Femur (tissue), 1 donor: ENCODE measurements around the gene TMED8.
A peak's percentile ranks its signal among the peaks of the same experiment; 100 is the strongest.
"Not testable (repeated sequence)": the region's sequence is repeated elsewhere in the genome, so short reads cannot be mapped to it uniquely, and the experiment has no call there.

Experiments
- DNase-seq: peaks from one replicate; pipeline ENCODE4 v3.0.0-alpha.2; 2017

Gene TMED8, protein sequence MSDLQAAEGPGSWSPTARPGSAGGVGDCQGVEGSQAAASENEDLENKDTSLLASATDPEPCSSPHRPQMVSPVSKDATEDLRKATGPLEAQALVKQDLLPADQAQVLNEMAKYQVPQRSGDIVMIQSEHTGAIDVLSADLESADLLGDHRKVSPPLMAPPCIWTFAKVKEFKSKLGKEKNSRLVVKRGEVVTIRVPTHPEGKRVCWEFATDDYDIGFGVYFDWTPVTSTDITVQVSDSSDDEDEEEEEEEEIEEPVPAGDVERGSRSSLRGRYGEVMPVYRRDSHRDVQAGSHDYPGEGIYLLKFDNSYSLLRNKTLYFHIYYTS

DNA sequence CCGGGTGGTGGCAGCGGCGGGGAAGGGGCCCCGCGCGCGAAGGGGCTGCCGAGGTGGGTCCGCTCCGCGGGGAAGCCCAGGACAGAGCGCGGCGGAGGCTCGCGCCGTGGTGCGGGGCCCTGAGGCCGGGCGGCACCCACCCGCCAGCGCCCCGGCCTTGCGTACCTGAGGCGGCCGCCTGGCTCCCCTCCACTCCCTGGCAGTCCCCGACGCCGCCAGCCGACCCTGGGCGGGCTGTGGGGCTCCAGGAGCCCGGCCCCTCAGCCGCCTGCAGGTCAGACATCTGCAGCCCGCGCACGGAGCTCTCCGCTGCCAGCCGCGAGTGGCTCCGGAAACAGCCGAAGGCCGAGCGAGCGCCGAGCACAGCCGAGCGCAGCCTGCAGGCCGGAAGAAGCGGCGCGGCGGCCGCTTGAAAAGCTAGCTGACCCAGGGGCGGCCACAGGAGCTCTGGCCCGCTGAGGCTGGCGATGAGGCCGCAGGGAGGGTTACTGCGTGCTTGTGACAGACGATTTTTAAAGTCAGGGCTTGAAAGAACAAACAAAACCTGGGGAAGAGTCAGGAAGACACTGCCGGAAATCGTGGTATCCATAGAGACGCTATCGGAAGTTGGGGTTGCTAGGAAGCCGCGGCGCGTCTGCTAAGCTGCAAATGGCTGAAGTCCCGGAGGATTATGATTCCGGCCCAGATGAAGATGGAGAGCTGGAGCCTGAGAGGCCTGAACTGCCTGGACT is at the start of gene TMED8, which contains the start of gene SAMD15:
Gene TMED8 (minus strand): TSS at position 324 of the 731 bp plus-strand sequence. CDS start 41 bp downstream, at position 283.
Gene SAMD15 (plus strand): TSS at position 609 of the 731 bp plus-strand sequence. CDS start 40 bp downstream, at position 649.
- peak; percentile 93 for DNase-seq

DNA sequence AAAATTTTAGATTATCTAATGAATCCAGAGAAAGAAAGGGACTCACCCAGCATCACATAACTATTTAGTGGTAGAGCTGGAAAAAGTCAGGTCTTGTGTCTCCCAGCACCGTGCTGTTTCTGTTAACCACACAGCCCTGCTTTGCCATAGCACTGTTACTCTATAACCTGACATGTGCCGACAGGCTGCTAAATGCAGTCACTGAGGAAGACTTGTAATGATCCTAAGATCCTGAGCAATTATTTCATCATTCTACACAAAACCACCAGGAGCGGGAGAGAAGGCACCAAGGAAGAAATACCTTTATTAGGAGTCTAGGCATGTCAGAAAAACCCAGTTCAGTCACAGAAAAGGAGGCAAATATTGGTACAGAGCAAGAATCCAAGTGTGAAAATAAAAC is 49.5 kb upstream of the TMED8 start:
- no peak for DNase-seq

DNA sequence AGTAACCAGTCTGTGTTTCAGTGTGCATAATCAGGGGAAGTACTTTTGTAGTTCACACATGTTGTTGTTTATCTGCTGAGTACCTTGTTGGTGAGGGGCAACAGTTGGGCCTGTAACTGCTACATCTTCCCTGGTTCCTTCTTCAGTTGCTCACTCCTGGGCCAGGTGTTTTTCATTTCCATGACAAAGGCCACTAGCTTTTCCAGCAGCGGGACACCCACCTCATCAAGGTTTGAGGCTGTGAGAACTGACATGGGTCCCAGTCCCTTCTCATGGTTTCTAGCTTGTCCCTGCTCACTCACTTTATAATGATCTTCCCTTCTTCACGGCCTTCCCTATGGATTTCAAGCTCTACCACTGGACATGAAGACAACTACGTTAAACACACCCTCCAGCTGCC is 48.0 kb upstream of the TMED8 start:
- DNase-seq, result no peak

DNA sequence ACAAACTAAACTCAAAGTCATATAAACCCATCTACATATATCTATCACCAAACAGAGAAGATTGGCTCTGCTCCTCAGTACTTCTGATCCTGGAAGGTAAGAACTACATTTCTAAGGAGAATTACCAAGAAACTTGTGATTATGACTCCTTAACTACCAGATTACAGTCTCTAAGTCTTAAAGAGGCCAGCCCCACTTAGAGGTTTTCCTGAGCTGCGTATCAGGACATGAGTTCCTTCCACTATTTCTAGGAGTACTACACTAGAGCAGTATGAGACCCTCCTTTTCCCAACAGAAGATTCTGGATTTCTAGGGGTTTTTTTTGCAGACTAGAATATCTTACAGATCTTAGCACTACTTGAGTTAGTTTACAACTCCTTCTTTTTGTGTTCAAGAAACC is 46.5 kb upstream of the TMED8 start, which contains the start of gene NOXRED1:
Gene NOXRED1 (minus strand): TSS at position 101 of the 400 bp plus-strand sequence. CDS start 634 bp downstream, outside the sequence.
- DNase-seq, result no peak

DNA sequence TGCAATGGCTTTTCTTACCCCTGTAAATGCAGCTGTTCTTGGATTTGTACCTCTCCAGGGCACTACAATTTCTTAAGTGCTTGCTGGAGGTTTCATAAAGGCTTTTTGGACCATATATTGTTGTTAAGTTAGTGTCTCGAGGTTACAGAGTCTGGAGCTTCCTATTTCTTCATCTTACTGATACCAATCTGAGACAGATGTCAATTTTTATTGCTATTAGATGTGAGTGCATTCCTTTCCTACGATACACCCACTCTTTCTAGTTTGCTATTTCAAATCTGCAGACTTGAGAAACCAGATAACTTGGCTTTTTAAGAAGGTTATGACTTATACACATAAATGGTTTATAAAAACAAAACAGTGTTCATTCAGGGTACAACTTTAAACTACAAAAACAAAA is 44.3 kb upstream of the TMED8 start:
- DNase-seq, result no peak

DNA sequence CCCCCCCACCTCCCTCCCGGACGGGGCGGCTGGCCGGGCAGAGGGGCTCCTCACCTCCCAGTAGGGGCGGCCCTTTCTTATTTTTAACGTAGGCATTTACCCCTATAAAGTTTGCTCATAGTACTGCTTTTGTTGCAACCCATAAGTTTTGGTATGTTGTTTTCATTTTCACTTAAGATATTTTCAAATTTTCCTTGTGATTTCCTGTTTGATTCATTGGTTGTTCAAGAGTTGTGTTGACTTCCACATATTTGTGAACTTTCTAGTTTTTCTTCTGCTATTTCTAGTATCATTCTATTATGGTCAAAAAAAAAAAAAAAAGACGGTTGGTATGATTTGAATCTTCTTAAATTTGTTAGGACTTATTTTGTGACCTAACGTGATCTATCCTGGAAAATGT is 39.9 kb upstream of the TMED8 start:
- DNase-seq, result no peak

DNA sequence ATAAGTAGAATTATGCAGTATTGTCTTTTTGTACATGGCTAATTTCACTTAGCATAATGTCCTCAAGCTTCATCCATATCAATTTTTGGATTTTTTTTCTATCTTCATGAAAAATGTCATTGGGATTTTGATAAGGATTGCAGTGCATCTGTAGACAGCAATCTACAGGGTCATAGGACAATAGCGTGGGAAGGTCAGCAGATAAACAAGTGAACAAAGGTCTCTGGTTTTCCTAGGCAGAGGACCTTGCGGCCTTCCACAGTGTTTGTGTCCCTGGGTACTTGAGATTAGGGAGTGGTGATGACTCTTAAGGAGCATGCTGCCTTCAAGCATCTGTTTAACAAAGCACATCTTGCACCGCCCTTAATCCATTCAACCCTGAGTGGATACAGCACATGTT is 39.2 kb upstream of the TMED8 start:
- not testable (repeated sequence) for DNase-seq

DNA sequence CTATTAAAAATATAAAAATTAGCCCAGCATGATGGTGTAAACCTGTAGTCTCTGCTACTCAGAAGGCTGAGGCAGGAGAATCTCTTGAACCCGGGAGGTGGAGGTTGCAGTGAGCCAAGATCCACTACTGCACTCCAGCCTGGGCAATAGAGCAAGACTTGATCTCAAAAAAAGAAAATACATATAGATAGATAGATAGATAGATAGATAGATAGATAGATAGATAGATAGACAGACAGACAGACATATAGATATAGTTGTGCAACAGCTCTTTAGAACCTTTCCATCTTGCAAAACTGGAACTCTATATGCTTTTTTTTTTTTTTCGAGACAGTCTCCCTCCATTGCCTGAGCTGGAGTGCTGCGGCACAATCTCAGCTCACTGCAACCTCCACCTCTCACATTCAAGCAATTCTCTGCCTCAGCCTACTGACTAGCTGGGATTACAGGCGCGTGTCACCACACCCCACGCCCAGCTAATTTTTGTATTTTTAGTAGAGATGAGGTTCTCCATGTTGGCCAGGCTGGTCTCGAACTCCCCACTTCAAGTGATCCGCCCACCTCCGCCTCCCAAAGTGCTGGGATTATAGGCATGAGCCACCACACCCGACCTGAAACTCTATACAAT is 38.6 kb upstream of the TMED8 start:
- DNase-seq, result not testable (repeated sequence)

DNA sequence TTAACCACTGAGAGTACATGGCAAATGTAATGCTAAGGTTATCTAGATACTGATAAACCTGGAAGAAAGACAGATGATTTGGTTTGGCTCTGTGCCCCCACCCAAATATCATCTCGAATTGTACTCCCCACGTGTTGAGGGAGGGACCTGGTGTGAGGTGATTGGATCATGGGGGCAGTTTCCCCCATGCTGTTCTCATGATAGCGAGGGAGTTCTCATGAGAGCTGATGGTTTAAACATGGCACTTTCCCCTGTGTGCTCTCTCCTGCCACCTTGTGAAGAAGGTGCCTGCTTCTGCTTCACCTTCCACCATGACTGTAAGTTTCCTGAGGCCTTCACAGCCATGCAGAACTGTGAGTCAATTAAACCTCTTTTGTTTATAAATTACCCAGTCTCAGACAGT is 32.2 kb upstream of the TMED8 start:
- DNase-seq, result no peak

DNA sequence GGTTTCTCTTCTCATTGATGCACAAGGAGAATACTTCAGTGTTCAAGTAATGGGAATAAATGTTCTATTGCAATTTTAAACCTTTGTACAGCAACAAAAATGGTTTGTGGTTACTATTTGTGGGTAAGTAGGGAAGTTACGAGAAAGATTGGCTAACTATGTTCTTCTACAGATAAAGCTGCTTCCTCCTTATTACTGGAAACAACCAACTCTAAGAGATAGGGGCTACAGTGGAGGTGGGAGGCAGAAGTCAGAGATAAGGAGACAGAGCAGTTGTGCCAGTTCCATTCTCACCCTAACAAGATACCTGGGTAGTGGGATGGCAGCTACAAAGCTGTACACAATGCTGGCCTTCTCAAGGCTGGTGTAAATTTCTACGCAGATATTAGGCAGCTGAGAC is 30.3 kb upstream of the TMED8 start:
- DNase-seq, result no peak

DNA sequence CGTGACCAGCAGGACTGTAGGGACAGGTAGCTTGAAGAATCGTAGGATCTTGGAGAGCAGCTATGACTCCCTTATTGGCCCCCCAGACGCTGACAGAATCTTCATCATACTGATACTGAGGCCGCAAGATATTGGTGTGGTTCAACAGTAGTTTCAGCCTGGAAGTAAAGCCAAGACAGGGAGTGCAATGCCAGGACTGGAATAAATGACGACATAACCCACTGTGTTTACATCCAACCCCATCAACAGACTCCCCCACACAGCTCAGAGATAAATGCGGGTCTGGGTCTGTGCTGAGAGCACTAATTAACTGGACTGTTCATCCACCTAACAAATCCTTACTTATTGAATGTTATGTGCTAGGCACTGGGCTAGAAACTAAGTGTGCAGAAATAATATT is 29.8 kb upstream of the TMED8 start:
- DNase-seq, result peak; percentile 26

DNA sequence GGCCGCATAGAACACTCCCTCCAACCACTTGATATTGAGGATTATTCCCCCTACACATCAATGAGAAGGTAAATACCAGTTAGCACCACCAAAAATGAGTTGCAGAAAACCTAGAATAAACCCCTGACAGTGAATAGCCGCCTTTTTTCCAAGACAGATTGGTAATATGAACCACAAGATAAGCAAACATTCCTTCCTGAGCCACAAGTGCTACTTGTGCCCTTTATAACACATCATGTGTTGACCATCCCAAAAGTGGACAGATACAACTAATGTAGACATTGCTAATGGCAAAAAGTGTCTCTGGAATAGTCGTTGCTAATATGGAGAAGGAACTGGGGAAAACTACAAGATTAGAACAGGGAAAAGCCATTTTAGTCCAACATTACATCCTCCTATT is 29.2 kb upstream of the TMED8 start:
- DNase-seq, result no peak

DNA sequence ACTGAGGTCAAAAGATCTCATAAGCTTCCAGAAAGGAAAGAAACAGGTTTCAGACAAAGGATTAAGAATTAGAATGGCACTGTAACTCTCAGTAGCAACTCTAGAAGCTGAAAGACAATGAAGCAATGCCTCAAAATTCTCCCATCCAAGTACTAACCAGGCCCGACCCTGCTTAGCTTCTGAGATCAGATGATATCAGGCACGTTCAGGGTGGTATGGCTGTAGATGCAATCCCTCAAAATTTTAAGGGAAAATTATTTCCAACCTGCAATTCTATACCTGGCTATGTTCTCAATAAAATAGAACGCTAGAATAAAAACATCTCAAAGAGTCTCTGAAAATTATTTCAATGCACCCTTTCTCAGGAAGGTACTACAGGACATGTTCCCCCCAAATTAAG is 26.9 kb upstream of the TMED8 start:
- no peak for DNase-seq

DNA sequence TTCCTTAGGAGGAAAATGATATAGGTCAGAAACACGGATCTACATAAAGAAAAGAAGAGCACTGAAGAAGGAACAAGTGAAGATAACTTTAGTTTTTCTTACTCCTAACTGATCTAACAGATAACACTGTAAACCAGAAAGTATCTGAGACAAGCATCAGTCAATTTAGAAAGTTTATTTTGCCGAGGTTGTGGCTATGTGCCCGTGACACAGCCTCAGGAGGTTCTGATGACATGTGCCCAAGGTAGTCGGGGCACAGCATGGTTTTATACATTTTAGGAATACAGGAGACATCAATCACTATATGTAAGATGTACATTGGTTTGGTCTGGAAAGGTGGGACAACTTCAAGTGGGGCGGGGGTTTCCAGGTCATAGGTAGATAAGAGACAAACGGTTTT is 23.3 kb upstream of the TMED8 start:
- DNase-seq, result no peak

DNA sequence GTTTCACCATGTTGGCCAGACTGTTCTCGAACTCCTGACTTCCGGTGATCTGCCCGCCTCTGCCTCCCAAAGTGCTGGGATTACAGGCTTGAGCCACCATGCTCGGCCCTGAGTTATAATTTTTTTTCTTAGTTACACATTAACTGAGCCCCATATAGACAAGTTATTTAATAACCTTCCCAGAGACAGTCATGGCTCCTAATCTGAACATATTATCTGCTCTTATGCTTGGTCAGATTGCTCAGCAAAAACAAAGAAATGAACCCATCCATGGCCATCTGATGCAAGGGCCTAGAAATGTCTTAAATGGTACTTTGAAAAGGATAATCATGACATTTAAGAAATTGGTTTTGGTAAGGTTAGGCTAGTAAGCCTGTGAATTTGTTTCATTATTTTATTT is 13.3 kb upstream of the TMED8 start:
- no peak for DNase-seq

DNA sequence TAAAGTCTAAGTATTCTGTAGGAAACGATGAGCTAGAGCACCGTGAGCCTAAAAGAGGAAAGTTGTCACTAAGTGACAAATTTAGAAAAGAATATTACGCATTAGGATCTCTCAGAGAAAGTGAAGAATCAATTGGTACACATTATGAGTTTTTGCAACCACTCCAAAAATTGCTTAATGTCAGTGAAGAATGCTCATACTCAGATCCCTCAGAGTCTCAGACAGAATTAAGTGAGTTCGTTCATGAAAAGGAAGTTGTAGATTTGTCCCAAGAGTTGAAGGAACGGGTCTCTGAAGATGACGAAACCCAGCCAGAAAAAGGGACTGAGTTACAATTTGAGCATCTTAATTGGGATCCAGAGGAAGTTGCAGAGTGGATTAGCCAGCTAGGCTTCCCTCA is 1.8 kb upstream of the TMED8 start:
- DNase-seq, result no peak

DNA sequence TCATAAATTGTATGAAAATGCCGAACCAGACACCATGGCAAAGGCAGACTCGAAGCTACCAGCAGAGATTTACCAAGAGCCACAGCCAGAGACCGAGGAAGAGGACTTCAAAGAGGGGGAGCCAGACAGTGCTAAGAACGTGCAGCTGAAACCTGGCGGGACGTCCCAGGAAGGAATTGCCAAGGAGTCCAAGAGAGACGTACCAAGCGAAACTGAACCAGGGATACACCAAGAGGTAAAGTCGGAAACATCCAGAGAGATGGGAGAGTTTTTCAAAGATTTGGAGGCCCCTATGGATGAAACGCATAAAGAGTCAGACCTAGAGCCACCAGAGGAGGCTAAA is 579 bp upstream of the TMED8 start:
- DNase-seq, result no peak

DNA sequence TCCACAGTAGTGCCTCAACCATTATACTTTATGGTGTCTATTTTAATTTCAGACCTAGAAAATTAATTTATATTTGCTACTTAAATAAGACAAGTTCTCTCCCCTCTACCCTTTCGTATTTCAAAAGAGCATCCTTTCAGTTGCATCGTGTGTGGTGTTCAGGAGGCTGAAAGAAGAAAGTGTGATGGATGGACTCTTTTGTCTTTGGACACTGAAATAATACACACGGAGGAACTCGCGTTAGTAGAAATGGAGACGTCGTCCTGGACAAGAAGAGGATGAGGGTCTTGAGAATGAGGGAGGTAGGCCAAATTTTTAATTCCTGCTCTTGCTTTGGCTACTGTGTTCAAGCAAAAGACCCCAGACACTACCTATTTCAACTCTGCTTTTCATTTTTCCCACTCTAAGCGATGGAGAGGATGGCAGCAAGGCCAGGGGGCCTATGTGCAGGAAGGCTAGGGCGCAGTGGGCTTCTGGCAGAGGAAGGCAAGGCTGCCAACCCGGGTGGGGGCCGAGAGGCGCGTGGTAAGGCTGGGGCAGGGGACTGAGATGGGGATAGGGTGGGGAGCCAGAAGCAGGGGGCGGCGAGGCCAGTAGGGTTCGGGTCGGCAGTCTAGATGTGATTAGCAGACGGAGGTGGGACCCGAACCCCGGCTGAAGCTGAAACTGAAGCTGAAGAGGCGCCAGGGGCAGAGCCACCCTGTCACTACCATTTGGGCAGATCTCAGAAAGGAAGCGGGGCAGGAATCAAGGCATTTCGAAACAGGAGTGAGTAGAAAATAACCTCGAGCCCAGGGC is 722 bp downstream of the TMED8 start:
- DNase-seq, result peak; percentile 37

DNA sequence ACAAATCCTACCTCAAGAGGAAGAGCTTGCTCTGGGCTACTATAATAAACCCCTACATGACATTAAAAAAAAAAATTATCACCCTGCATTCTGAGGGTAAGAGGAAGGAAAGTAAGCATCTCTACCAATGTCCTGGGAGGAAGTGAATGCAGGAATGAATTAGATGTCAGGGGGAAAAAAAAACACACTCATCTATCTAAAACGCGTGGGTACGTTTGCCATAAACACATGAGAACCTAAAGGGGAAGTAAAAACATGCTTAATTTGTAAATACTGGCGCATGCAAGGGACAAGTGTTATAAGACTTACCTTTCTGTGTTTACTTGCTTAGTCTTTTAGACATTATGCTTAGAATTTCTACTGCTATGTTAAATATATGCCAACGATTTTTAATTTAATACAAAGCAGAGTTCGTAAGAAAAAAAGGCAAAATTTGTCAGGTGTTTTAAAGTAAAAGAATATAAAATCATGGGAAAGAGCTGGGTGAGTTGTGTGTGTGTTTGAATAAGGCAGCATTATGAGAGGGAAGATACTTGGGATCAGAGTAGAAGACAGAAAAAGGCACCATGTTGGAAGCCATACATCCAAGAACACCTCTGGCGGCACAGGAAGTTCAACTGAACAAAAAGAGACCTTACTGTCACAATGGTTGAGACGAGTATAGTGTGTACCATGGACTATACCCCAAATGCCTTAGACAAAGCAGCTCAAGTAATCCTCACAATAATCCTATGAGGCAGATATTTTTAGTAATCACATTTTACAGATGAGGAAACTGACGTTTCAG is 1.5 kb downstream of the TMED8 start:
- no peak for DNase-seq

DNA sequence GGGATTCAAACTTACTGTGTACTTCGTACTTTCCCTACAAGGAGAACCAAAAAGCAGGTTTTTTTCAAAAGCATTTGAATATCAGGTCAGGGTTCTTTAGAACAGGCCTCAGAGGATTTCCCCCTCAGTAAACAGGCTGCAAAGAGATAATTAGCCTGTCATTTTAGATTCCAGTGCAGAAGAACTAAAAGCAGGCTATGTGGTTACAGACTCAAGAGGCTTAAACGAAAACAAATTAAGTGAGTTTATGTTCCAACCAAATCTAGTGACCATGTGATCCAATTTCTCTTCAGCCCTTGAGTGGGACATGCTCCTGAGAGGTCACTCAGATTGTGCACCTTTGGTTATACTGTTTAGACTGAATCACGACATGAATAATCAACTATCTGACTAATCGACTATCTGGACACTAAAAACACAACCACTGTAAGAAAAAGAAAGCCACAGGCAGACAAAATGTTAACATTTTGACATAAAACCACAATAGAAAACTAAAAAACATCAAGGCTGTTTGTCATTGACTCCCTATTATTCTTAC is 4.5 kb downstream of the TMED8 start:
- no peak for DNase-seq

DNA sequence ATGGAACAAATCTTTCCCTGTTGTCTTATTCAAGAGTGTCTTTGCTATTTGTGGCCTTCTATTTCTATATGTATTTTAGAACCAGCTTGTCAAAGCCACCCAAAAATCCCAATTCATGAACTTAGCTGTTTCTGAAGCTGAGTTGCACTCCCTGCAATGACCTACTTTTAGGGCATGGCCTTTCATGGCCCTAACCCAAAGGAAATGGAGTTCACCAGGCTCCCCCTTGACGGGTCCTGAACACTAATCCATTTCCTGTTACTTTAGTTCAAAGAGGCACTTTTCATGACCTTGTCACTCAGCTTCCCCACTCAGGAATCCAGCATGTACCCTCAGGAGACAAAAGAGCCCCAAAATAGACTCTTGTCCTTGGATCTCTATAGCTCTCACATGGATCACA is 7.6 kb downstream of the TMED8 start:
- DNase-seq, result no peak

DNA sequence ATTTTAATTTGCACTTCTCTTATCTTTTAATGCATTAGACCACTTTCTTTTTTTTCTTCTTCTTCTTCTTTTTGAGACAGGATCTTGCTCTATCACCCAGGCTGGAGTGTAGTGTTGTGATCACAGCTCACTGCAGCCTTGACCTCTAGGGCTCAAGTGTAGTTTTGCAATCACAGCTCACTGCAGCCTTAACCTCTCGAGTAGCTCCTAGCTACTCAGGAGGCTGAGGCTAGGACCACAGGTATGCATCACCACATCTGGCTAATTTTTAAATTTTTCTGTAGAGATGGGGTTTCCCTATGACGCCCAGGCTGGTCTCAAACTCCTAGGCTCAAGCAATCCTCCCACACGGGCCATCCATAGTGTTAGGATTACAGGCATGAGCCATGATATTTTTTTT is 12.7 kb downstream of the TMED8 start:
- DNase-seq, result no peak
